HG03442 (cell line): ENCODE results near the gene DPT.

Experiments
- ATAC-seq: cut with Tn5 transposase; IDR thresholded peaks from one replicate; pipeline ENCODE4 v1.9.1; 2021; ENCODE audit warnings: mild to moderate bottlenecking, moderate library complexity; ENCODE audit not compliant: unreplicated experiment

Gene DPT

DNA sequence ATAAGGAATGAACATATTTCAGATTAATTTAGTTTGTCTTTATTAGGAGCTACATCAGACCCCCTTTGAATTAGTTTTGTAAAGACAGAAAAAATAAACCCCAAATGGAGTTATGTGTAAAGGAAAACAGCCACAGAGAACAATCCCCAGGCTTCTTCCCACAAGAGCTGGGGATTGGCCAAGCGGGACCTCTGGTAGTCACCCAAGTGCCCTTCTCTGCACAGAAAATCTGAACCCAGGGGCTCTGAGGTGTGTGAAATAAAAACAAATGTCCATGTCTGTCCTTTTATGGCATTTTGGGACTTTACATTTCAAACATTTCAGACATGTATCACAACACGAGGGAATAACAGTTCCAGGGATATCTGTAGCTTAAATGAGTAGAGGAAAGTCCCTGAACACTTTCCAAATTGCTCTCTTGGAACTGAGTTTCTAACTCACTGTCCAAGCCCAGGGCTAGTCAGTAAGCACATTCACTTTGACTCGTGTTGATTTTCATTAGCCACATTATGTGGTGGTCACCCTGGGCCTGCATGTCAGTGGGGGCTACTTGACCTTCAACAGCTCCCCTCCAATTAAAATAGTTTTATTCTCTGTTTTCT lies 22.5 kb downstream of the DPT start:
- ATAC-seq: no peak

DNA sequence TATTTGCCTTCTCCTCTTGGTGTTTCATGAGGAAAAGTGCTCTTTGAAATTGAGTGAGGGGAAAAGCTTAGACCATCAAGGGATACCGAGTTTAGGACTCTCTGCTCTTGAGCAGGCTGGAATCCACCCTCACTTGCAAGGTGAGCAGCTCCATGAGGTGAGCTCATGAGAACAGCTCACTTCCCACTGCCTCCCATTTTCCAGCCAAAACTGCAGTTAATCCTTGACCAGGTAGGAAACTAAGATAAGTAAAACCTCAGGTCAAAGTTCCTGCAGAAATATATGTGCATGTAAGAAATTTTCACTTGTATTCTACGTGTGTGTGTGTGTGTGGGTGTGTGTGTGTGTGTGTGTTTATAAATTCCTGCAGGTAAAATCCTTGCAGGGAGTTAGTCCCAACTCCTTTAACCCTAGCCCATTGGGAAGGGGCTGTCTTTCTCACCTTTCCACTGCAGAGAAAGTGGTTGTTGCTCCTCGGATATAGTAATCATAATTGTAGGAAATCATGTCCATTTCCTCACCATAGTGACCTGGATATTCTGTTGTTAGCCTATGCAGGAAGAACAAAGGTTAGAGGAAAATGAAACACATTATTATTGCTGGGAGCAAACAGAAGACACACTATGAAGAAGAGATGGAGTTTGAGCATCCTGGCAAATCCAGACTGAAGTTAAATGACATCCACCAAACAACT lies 28.3 kb downstream of the DPT start:
- no peak for ATAC-seq

DNA sequence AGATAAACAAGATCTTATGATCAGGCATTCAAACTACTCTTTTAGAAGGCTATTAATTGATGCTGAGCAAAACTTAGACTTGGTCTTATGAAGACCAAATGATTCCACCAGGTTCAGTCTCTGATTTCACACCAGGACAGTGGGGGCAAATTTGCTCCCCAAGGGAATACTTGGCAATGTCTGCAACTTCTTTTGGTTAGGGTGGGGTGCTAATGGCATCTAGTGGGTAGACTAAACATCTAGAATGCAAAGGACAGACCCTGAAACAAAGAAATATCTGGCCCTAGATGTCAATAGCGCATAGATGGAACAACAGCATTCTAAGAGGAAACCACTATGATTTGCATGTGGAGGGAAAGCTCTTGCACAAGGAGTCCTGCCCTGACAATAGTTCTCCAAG lies 30.6 kb downstream of the DPT start:
- no peak for ATAC-seq

DNA sequence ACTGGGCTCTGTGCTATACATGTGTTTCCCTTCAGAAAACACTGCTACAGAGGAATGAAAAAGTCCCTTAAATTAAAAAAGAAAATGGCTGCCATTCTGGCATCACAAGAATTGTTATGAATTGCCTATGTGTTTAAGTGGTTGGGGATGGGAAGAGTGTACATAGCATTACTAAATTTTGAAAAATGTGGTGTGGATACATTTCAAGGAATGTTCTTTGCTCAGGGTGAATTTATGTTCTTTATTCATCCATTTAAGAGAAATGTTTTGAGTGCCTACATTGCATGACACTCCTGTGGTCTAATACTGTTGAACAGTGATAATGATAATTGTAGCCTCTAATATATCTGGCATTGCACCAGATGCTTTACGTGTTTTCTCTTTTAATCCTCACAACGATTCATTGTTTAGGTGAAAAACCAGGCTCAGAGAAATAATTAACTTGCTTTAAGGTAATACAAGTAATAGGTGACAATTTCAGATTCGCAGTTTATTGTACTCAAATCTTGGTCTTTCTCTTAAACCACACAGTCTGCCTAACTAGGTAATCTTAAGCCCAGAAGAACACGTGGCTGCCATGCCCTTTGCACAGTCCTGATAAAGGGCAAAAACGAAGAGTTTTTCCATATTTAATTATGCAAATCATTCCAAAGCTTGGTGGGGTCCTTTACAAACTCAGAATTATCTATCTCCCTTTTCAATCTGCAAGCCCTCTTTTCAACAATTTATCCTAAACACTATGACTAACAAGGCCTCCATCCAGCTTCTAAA lies 31.5 kb downstream of the DPT start:
- ATAC-seq: no peak

DNA sequence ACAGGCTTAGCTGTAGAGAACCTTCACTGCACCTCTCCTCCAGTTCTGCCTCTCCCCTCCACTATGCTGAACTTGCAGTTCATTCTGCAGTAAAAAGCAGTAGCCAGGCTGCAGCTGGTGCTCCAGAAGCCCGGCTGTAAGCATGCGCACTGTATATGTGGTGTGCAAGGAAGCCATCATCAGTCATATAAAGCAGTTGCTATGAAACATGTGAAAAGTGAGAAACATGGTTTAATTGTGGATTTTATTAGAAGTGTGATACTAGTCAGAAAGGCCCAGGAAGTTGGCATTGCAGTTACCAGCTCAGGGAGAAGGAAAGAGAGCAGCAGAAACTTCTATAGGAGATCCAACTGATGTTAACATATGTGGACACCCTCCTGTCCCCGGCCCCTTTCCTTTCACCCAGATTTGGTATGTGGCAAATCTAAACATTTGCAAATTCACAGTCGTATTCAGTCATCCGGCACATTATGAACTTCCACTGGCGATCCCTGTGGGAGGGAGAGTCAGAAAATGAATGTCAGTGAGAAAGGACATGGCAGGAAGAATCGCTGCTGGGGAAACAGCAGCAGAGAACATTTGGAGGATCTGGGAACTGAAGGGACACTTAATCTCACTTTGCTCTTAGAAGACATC lies 32.8 kb downstream of the DPT start:
- no peak for ATAC-seq

DNA sequence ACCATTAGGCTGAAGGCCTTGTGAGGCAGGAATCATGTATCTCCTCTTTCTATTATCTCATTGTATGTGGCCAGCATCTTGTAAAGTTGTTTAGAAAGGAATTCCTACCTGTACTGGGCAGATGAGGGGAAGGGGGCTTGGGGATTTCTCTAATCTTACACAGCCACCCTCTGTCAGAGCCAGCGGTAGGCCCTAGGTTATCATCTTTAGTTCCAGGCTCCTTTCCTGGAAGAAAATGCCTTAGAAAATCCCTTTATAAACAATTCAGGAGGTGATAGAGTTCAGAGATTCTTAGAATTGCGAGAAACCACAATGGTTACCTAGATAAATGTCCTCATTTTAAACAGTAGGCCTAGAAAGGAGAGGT lies 35.2 kb downstream of the DPT start:
- ATAC-seq: no peak

DNA sequence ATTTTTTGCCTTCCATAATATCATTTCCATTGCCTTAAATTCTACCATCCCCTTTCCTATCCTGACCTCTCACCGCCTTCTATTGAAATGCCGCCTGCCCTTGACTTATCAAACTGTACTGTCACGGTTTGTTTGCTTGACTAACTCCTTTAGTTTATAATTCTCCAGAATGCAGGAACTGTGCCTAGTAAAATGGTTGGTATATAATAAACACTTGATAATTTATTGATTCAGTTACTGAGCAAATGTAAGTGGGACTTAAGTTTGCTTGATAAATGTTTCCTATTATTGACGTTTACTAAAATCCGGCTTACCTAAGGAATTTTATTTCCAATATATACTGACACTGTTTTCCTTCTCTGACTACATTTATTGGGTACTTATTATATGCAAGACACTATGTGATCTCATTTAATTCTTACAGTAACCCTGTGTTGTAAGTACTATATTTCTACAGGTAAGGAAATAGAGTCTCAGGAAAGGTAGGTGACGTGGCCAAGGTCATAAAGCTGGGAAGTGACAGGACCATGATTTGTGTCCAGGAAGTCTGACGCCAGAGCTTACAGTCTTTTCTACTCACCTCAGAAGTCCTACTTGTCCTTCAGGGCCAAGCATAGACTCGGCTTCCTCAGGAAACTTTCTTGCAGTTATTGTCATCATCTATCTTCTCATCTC lies 35.7 kb downstream of the DPT start:
- no peak for ATAC-seq

DNA sequence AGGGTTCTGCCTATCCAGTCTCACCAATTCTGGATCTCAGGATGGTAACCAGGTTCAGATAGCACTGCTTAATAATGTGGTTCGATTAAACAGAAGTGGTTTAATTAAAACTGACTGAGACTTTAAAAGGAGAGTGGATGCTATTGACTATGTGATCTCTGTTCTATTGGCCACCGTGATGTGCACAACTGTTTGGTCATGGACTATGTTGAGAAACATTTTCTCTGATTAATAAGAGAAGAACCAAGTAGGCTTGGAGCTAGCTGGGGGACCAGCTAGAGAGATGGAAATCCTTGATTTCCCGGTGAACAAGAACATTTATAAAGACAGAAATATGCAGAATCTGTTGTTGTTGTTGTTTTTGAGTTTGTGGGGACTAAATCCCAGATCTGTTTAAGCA lies 36.5 kb downstream of the DPT start:
- no peak for ATAC-seq

DNA sequence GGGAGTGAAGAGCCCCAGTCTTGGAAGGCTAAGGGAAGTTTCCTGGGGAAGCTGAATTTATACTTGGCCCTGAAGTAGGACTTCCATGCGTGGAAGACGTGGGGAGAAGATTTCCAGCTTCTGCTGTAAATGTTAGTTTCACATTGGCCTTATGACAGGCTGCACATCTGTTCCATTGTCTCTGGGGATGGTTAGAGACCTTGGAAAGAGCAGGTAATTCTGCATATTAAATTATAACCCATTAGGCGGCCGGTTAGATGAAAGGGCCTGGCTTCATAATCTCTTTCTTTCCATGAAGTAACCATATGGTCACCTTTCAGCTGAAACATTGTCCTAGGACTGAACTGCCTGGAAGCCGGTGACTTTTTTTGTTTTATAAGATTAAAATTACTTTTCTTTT lies 37.5 kb downstream of the DPT start:
- ATAC-seq: no peak

DNA sequence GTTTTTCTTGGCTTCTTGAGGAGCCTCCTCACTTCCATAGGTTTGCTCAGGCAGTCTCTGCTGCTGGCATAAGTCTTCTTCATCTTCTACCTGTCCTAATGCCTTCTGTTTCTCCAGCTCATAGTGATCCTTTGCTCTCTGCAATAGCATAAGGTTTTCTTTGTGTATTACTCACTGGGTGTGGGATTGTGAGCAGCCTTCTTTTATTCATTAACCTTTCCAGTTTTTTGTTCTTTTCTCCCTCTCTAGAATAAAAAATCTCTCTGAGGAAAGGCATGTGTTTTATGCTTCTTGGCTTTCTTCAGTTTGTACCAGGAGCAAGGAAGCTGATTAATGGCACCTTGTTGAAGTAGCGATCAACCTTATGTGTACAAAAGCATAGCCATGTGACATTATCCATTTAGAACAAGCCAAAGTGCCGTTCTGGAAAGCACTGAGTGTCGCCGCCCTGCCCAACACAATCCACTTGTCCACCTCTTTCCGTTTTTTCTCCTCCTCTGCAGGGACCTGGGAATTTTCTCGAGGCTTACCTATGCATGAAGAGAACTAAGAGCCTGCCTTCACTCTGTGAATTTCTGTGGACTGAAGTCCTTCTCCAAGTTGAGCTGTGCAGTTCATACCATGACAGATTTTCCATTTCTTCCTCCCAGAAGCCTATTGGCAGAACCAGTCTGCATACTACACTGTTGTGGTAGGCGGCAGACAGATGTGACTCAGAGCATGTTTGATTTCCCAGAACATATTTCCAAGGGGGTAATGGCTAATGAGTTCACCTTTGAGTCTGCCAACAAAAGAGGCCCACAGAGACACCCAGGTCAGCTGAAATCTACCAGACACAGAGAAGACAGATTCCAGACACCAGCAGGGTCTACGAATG lies 39.0 kb downstream of the DPT start:
- ATAC-seq: no peak

DNA sequence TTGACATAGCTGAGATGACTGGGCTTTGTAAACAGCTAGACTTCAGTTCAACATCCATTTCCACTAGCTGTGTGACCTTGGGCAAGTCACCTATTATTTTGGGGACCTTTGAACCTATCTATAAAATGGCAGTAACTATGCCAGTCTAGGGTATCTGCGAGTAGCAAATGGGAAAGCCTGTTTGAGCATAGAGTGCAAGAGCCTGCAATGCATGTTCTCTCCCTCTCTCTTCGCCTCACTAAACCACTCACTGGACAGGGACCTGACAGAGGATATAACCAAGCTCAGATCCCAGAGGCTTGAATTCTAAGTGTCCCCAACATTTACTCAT lies 39.7 kb downstream of the DPT start:
- ATAC-seq: no peak

DNA sequence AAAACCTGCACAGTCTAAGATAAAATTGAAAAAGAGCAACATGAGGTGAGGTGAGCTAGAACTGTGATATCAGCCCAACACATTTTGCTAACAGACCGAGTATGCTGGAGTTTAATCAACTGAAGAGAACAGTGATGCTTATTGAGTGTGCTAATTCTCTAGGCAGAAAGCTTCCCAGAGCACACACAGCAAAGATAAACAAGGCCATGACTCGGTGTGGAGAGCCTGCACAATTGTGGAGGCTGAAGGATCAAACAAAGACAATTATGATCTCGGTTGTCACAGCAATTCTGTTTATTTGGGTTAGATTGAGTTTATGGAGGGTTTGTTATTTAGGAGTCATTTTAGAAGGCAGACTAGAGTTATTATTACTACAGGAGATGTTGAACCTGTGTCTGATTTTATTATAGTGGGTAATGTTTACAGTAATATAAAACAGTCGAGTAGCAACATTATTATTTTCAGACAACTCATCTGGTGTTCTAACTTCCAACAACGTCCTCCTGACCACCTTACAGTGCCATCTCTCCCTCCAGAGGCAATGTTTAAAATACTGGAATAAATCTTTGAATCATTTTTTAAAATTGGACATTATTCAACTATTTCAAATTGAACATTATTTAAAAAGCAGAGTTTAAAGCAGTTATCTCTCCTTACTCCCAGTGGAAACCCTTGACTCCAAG lies 40.2 kb downstream of the DPT start:
- ATAC-seq: no peak

DNA sequence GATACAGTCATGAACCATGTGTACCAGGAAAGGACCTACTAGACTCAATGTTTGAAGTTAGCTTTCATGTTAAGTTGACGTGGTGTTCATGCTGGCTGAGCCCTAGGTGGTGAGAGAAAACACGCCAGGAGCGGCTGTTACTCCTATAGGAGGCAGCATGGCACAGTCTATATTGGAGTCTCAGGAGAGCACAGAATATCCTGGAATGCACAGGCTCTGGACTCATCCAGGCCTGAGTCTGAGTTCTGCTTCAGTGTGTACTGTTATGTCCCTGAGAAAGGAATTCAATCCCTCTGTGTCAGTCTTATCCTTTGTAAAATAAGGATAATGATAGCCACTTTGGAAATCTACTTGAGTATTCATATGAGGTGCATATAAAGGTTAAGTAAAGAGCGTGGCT lies 41.2 kb downstream of the DPT start:
- ATAC-seq: no peak

DNA sequence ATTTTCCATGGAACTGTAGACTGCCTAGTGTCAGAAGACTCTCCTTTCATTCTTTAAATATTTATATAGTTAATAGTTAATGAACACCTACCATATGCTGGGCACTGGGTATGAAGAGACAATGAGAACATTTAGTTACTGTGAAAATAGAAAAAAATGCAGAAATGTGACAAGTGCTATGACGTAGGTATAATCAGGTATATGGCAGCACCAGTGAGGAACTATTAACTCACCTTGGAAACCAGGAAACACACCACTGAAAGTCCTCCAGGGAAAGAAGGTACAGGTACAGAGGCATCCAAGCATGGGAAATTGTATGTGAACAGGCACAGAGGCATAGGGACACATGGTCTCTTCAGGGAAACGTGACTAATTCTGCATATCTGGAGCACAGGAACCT lies 42.3 kb downstream of the DPT start:
- no peak for ATAC-seq

DNA sequence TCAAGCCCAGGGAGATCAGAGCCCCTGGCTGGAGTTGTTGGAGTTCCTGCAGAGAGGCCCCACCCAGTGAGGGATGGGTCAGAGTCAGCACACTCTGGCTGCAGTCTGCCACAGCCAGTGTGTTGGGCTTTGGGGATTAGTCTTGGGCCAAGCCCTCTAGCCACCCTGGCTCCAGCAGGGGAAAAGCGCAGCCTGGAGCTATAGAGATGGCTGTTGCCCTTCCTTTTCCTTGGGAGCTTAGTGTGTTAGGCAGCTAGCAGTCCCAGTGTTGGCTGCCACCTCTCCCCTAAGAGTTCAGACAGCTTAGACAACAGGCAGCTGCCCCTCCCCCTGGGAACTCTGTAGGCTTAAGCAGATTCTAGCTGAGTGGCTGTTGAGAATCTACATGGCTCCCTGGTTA lies 45.1 kb downstream of the DPT start:
- no peak for ATAC-seq

DNA sequence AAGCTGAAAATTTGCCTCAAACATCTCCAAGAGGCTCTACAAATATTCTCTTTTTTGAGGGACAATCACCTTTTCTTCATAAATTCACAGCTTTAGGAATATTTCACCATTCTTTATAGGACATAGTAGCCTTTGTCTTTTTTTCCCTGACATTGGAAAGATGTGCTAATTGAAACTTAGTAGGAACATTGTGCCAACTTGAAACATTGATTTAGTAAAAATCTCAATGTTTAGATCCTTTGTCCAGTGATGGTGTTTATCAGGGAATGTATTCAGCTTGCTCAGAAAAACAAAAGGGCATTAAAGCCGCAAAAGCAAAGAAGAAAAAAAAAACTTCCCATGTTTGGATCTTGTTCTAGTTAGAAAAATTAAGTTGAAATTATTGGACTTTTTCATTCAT lies 52.1 kb downstream of the DPT start:
- ATAC-seq: no peak

DNA sequence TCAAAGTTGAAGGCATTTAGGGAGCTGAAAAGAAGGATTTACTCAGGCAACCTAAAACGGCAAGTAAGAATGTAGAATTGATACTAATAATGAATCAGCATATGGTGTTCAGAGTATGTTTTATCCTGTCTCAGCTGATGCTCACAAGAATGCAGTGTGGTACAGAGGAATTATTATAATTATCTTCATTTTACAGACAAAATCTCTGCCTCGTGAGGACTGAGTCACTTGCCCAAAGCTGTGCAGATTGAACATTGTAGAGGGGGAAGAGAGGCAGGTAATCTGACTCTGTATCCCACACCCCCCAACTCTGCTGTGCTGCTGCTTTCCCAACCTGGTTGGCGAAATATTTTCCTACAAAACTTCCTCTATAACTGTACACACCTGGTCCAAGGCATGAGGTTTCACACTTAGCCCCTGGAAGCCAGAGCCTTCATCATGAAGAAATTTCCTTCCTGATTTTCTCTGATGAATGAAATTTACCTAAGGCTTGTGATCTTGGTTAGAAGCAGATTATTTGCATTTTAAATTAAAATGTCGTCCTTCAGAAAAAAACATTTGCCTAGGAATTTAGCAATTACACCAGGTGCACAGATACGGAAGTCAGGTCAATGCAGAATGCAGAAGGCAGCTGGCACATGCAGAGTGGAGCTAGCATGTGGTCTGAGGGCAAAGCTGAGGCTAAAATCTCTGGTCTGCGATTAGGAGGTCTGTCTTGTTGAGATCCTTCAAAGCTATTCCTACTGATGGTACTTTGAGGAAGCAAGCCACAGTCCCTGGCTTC lies 52.8 kb downstream of the DPT start:
- no peak for ATAC-seq

DNA sequence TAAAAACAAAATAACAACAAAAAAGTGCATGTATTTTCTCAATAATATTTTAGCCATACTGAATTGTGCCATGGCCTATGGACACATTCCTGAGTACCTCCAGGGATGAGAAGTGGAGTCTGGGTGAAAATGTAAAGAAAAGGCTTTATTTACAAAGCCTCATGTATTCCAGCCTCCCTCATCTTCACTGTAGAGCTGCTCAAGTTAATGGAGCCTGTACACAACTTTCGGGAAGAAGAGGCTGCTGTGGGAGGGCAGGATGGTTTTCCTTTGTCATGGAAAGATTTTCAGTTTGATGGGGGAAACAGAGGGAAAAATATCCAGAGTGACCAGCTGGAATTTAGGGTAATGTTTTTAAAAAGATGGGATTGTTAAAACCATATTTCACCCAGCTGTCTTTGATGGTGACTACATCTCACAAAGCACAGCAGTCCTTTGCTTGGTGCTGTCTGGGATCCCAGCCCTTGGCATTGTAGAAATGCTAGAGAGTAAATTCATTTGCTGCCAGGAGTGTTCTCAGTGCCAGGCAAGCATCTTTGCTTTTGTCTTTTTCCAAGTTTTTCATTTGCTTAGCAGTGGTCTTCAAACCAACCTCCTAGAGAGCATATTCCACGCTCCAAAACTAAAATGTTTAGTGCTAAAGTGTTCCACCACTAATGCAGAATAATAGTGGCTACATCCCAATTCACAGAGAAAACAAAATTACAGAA lies 54.9 kb downstream of the DPT start:
- no peak for ATAC-seq

DNA sequence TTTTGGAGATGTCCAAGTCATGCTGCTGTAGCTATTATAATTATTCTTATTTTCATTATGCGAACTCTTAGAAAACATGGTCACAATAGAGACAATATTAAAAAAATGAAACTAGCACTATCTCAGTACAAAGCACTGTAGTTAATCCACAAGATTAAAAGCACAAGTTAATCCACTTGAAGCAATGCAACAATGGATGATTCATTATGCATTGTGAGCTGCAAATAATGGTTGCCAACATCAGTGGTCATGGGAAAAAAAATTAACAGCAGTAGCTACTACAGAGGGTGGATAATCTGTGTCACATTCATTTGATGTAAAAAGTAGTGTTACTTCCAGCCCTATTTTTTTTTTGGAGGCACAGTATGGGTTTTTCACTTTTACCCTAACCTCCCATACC lies 56.7 kb downstream of the DPT start:
- ATAC-seq: no peak
